Liver (tissue), 9 donors: ENCODE results near the gene ACTL8. TPM values are rescaled to one million over a fixed set of nuclear protein-coding genes. Genes with fewer than 3 reads are reported as not detected.

Experiments used
- DNase-seq: peaks from one replicate; pipeline ENCODE4 v3.0.0-alpha.2; 2017; ENCODE audit warnings: low spot score
- H3K27ac ChIP-seq, 2 donors: one replicate each; pipeline ENCODE4 v1.7.0; 2013; ENCODE audit warnings: inconsistent platforms in 2 of 2, low read length in 2 of 2, control low read depth in 1 of 2, low read depth in 1 of 2, mild to moderate bottlenecking in 1 of 2
- H3K27me3 ChIP-seq, 4 donors: one replicate each; pipeline versions ENCODE4 v1.6.1 to v1.7.0; 2013; ENCODE audit warnings: low read length in 3 of 4, inconsistent platforms in 1 of 4, mild to moderate bottlenecking in 1 of 4, moderate library complexity in 1 of 4; ENCODE audit not compliant: control insufficient read depth in 4 of 4, insufficient read depth in 4 of 4
- H3K36me3 ChIP-seq, 4 donors: one replicate each; pipeline versions ENCODE4 v1.6.1 to v1.7.0; 2013; ENCODE audit warnings: low read length in 3 of 4, mild to moderate bottlenecking in 3 of 4, low read depth in 1 of 4, moderate library complexity in 1 of 4; ENCODE audit not compliant: control insufficient read depth in 4 of 4, insufficient read depth in 3 of 4
- H3K4me1 ChIP-seq, 4 donors: one replicate each; pipeline versions ENCODE4 v1.6.1 to v1.7.0; 2013; ENCODE audit warnings: low read length in 3 of 4, mild to moderate bottlenecking in 3 of 4, moderate library complexity in 1 of 4; ENCODE audit not compliant: control insufficient read depth in 4 of 4, insufficient read depth in 4 of 4
- H3K4me3 ChIP-seq, 3 donors: one replicate each; pipeline versions ENCODE4 v1.6.1 to v1.7.0; 2013; ENCODE audit warnings: low read length in 3 of 3, control low read depth in 1 of 3, low read depth in 1 of 3, mild to moderate bottlenecking in 1 of 3
- H3K9ac ChIP-seq, 2 donors: one replicate each; pipeline ENCODE4 v1.7.0; 2013; ENCODE audit warnings: low read length in 2 of 2, mild to moderate bottlenecking in 2 of 2, moderate library complexity in 2 of 2, control low read depth in 1 of 2, low read depth in 1 of 2
- H3K9me3 ChIP-seq, 4 donors: one replicate each; pipeline versions ENCODE4 v1.6.1 to v1.7.0; 2013; ENCODE audit warnings: low read length in 3 of 4; ENCODE audit not compliant: control insufficient read depth in 4 of 4
- ATF3 ChIP-seq: IDR thresholded peaks from 2 replicates; pipeline ENCODE4 v1.6.1; 2016; ENCODE audit warnings: antibody characterized with exemption
- EGR1 ChIP-seq, 2 donors: IDR thresholded peaks; 2 replicates each; pipeline ENCODE4 v1.6.1; 2016 to 2018; ENCODE audit warnings: antibody characterized with exemption in 2 of 2, low read depth in 2 of 2
- FOXA1 ChIP-seq: IDR thresholded peaks from 2 replicates; pipeline ENCODE4 v1.6.1; 2016; ENCODE audit warnings: antibody characterized with exemption
- FOXA2 ChIP-seq: IDR thresholded peaks from 2 replicates; pipeline ENCODE4 v1.6.1; 2016; ENCODE audit warnings: antibody characterized with exemption
- HNF4A ChIP-seq, 2 donors: conservative IDR thresholded peaks; 2 replicates each; pipeline ENCODE4 v1.6.1; 2016; ENCODE audit warnings: antibody characterized with exemption in 2 of 2, mild to moderate bottlenecking in 2 of 2
- HNF4G ChIP-seq: IDR thresholded peaks from 2 replicates; pipeline ENCODE4 v1.6.1; 2016; ENCODE audit warnings: antibody characterized with exemption
- MAX ChIP-seq: IDR thresholded peaks from 2 replicates; pipeline ENCODE4 v1.6.1; 2016; ENCODE audit warnings: antibody characterized with exemption
- NR2F2 ChIP-seq: IDR thresholded peaks from 2 replicates; pipeline ENCODE4 v1.6.1; 2016; ENCODE audit warnings: antibody characterized with exemption
- RAD21 ChIP-seq, 2 donors: IDR thresholded peaks; 2 replicates each; pipeline ENCODE4 v1.6.1; 2016; ENCODE audit warnings: antibody characterized with exemption in 2 of 2, mild to moderate bottlenecking in 2 of 2
- REST ChIP-seq: IDR thresholded peaks from 2 replicates; pipeline ENCODE4 v1.6.1; 2016; ENCODE audit warnings: antibody characterized with exemption, mild to moderate bottlenecking
- RXRA ChIP-seq, 2 donors: IDR thresholded peaks; 2 replicates each; pipeline ENCODE4 v1.6.1; 2017 to 2018; ENCODE audit warnings: antibody characterized with exemption in 2 of 2, mild to moderate bottlenecking in 1 of 2
- SP1 ChIP-seq: IDR thresholded peaks from 2 replicates; pipeline ENCODE4 v1.6.1; 2018; ENCODE audit warnings: antibody characterized with exemption, mild to moderate bottlenecking
- TAF1 ChIP-seq: conservative IDR thresholded peaks from 2 replicates; pipeline ENCODE4 v1.6.1; 2016; ENCODE audit warnings: antibody characterized with exemption, mild to moderate bottlenecking
- YY1 ChIP-seq: IDR thresholded peaks from 2 replicates; pipeline ENCODE4 v1.6.1; 2016; ENCODE audit warnings: antibody characterized with exemption, mild to moderate bottlenecking
- ZBTB33 ChIP-seq: IDR thresholded peaks from 2 replicates; pipeline ENCODE4 v1.6.1; 2016; ENCODE audit warnings: antibody characterized with exemption
- WGBS: extraction: QIAGEN DNeasy Blood & Tissue Kit; methylation state at CpG from one replicate; pipeline ENCODE4 v1.1.7; 2013; 5-methylcytosine and 5-hydroxymethylcytosine counted together
- polyA plus RNA-seq, 2 donors: library from polyadenylated mRNA; stranded (reverse) in 1 of 2; unstranded in 1 of 2; fragments of 200-250 nt in 1 of 2; fragments of >200 nt in 1 of 2; fragmentation: Nextera tagmentation in 1 of 2; extraction: Ambion mirVana in 1 of 2; gene quantifications; one replicate each; pipeline versions ENCODE4 v1.2.1 to v1.2.3, GENCODE V29; 2013 to 2015
- total RNA-seq, 2 donors: library from RNA; depleted of rRNA; stranded (reverse); fragments of >200 nt; gene quantifications; one replicate each; pipeline ENCODE4 v1.2.3, GENCODE V29; 2014
- donor health status: healthy.
- donor health status: healthy.
- donor health status: healthy.
- donor health status: healthy.
- donor health status: healthy.

Gene ACTL8
- total and polyA plus RNA-seq, 4 donors = not detected

- no peak for DNase-seq
- 80% methylated on average over 4 of the region's 4 CpGs for WGBS
Measured at GRCh38 chr1:17790383-17791054, 35.4 kb downstream of the ACTL8 start.

More at GRCh38 chr1:17790383-17791054, 35.4 kb downstream of the ACTL8 start:
- H3K27me3 ChIP-seq = peaks cover 0 to under 1% (median 0%) of the 10 kb centered on the region in 4 donors
- H3K4me1 ChIP-seq = no peaks in the 10 kb centered on the region
- no peak overlapping the region for H3K9ac ChIP-seq
- H3K4me3 ChIP-seq = no peak overlapping the region
- peaks cover 0 to 6% (median 0%) of the 10 kb centered on the region in 4 donors for H3K9me3 ChIP-seq
- no peak overlapping the region for H3K27ac ChIP-seq
- TF ChIP-seq TAF1 (no peak), RAD21 (IDR thresholded peaks at IDR 0.05) (no peak), SP1 (no peak), ZBTB33 (no peak), ATF3 (no peak), MAX (no peak), RXRA (IDR thresholded peaks at IDR 0.05) (no peak), HNF4A (conservative IDR thresholded peaks at IDR 0.05) (no peak), EGR1 (IDR thresholded peaks at IDR 0.05; ENCODE audit: low read depth in 2 of 2) (no peak), YY1 (no peak), FOXA1 (no peak), HNF4G (no peak), REST (no peak), NR2F2 (no peak), FOXA2 (no peak)
- no peaks in the 10 kb centered on the region for H3K36me3 ChIP-seq
